Measurements from ENCODE around the gene FAM53C.
A peak's percentile ranks its signal among the peaks of the same experiment; 100 is the strongest.

FAM53C gene

DNA sequence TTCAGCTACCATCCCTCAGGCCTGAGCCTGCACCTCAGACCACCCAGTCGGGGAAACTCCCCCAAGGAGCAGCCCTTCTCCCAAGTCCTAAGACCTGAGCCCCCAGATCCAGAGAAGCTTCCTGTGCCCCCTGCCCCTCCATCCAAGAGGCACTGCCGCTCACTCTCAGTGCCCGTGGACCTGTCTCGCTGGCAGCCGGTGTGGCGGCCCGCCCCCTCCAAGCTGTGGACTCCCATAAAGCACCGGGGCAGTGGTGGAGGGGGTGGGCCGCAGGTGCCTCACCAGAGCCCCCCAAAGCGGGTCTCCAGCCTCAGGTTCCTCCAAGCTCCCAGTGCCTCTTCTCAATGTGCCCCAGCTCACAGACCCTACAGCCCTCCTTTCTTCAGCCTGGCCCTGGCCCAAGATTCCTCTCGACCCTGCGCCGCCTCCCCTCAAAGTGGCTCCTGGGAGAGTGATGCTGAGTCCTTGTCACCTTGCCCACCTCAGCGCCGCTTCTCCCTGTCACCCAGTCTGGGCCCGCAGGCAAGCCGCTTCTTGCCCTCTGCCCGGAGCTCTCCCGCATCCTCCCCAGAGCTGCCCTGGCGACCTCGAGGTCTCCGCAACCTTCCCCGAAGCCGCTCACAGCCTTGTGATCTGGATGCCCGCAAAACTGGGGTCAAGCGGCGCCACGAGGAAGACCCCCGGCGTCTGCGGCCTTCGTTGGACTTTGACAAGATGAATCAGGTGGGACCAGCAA lies 7.0 kb downstream of the FAM53C start:
- Histone ChIP-seq H3K4me3 (ENCODE audit: low read depth, low read length) (no peak overlapping the region), H3K27ac (no peak overlapping the region), H3K36me3 (replicated peaks) (peaks cover 62% of the 10 kb centered on the region), H3K27me3 (replicated peaks) (no peaks in the 10 kb centered on the region)
- in situ Hi-C loops (cut with HindIII; ENCODE audit: low pct_ligation_motif_present, low sequenced_read_pairs): no loop called here
- DNase-seq: no peak
- TF ChIP-seq CTCF (IDR thresholded peaks at IDR 0.05; ENCODE audit: low read depth, low read length, missing control alignments): no peak

- H3K4me3 ChIP-seq (ENCODE audit: low read depth, low read length): no peak overlapping the region
- in situ Hi-C loops (cut with HindIII; ENCODE audit: low pct_ligation_motif_present, low sequenced_read_pairs): no loop called here
- no peak for DNase-seq
- peaks cover 58% of the 10 kb centered on the region for H3K36me3 ChIP-seq (replicated peaks)
- H3K27ac ChIP-seq: no peak overlapping the region
- no peak for TF ChIP-seq CTCF (IDR thresholded peaks at IDR 0.05; ENCODE audit: low read depth, low read length, missing control alignments)
- H3K27me3 ChIP-seq (replicated peaks): no peaks in the 10 kb centered on the region
These were observed 8.8 kb downstream of the FAM53C start for GRCh38 chr5:138346889-138347288.

DNA sequence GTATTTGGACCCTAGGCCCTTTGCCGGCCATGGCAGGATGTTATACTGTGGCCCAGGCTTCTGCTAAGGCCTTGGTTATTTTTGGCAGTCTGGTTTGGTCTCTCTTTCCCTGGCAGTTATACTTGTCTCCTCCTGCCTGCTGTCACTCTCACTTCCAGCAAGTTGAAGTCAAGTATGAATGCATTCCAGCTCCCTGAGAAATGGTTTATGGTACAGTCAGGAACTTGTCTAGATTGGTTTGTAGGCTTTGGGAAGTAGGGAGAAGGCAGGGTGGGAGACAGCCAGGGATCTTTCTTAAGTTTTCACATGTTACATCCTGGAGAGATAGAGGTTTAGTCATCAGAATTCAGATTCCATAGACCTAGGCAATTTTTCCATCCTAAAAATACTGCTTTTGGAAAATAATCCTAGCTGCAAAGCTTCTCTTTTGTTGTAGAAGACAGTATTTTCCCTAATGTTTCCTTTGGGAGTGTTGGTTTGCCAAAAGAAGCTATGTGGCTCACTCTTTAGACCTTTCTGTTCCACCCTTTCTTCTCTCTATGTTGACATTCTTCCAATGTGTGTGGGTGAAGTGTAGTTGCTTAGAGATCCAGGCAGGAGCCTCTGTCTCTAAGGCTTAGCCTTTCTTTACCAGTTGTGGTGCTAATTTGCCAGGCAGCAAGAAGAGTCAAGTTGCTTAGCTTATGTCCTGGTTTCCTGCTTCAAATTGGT lies 11.9 kb downstream of the FAM53C start:
- Histone ChIP-seq H3K27me3 (replicated peaks) (no peaks in the 10 kb centered on the region), H3K4me3 (ENCODE audit: low read depth, low read length) (no peak overlapping the region), H3K36me3 (replicated peaks) (peaks cover 47% of the 10 kb centered on the region), H3K27ac (no peak overlapping the region)
- in situ Hi-C loops (cut with HindIII; ENCODE audit: low pct_ligation_motif_present, low sequenced_read_pairs): no loop called here
- TF ChIP-seq CTCF (IDR thresholded peaks at IDR 0.05; ENCODE audit: low read depth, low read length, missing control alignments): no peak
- no peak for DNase-seq

DNA sequence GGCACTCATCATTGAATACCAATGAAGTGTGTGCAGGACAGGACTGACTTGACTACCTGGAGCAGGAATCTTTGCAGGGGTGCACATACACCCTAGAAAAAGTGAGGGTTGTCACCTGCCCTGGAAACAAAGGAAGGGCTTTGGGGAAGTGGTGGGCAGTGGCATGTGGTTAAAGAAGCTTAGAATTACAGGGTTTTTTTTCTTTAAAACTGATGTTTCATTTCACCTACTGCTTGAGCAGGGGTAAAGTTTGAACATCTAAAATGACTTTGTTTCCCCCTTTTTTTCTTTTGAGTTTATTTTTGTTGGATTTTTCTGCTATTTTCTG lies 12.5 kb downstream of the FAM53C start:
- Histone ChIP-seq H3K27me3 (replicated peaks) (no peaks in the 10 kb centered on the region), H3K36me3 (replicated peaks) (peaks cover 41% of the 10 kb centered on the region), H3K4me3 (ENCODE audit: low read depth, low read length) (no peak overlapping the region), H3K27ac (no peak overlapping the region)
- no peak for TF ChIP-seq CTCF (IDR thresholded peaks at IDR 0.05; ENCODE audit: low read depth, low read length, missing control alignments)
- no peak for DNase-seq
- in situ Hi-C loops (cut with HindIII; ENCODE audit: low pct_ligation_motif_present, low sequenced_read_pairs): no loop called here

DNA sequence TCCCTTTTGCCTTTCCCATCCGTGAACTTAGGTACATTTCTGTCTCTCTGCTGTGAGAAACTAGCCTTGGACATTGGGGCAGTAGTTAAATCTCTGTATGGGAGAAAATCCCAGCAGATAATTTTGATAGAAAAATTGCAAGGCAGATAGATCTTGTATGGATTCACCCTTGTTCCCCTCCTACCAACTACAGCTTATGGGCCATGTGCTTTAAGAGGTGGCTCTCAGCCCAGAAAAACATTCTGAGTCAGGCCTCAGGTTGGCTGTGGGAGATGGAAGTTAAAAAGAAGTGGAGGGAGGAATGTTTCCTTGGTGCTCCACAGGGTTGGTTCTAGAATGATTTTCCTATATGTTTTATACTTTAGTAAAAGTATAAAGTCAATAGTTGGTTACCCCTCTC lies 13.0 kb downstream of the FAM53C start:
- TF ChIP-seq CTCF (IDR thresholded peaks at IDR 0.05; ENCODE audit: low read depth, low read length, missing control alignments): no peak
- DNase-seq: peak; percentile 81
- Histone ChIP-seq H3K27ac (peak overlapping the region; percentile 13), H3K4me3 (ENCODE audit: low read depth, low read length) (no peak overlapping the region), H3K36me3 (replicated peaks) (peaks cover 36% of the 10 kb centered on the region), H3K27me3 (replicated peaks) (no peaks in the 10 kb centered on the region)
- in situ Hi-C loops (cut with HindIII; ENCODE audit: low pct_ligation_motif_present, low sequenced_read_pairs): no loop called here
